Sigmoid colon (tissue), 4 donors: ENCODE data around the gene ZNF774.
"Not testable (repeated sequence)": the region's sequence is repeated elsewhere in the genome, so short reads cannot be mapped to it uniquely, and the experiment has no call there.

Source experiments
- EP300 ChIP-seq, 4 donors: sonication (generic); formaldehyde crosslinking; IDR thresholded peaks; one replicate each; pipeline ENCODE4 v1.6.1; 2017; ENCODE audit warnings: antibody characterized with exemption in 4 of 4
- POLR2A ChIP-seq, 2 donors: fragments of 450-650 bp; IDR thresholded peaks; one replicate each; pipeline ENCODE4 v1.6.1; 2016; ENCODE audit warnings: antibody characterized with exemption in 2 of 2, mild to moderate bottlenecking in 2 of 2, moderate library complexity in 2 of 2
- POLR2AphosphoS5 ChIP-seq, 4 donors: sonication (generic); formaldehyde crosslinking; IDR thresholded peaks; one replicate each; pipeline ENCODE4 v1.6.1; 2017; ENCODE audit warnings: antibody characterized with exemption in 4 of 4
- TF ChIP-seq, protein P1 (sequence below), 4 experiments: fragments of 450-650 bp in 3 of 4; fragments of 200-600 bp in 1 of 4; IDR thresholded peaks; one replicate each; pipeline ENCODE4 v1.5.1; 2016 to 2019; ENCODE audit warnings: antibody characterized with exemption in 4 of 4, mild to moderate bottlenecking in 3 of 4, moderate library complexity in 2 of 4

DNA sequence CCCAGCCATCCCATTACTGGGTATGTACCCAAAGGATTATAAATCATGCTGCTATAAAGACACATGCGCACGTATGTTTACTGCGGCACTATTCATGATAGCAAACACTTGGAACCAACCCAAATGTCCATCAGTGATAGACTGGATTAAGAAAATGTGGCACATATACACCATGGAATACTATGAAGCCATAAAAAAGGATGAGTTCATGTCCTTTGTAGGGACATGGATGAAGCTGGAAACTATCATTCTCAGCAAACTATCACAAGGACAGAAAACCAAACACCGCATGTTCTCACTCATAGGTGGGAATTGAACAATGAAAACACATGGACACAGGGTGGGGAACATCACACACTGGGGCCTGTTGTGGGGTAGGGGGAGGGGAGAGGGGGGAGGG is 58.2 kb downstream of the ZNF774 start:
- TF ChIP-seq, protein P1, sequence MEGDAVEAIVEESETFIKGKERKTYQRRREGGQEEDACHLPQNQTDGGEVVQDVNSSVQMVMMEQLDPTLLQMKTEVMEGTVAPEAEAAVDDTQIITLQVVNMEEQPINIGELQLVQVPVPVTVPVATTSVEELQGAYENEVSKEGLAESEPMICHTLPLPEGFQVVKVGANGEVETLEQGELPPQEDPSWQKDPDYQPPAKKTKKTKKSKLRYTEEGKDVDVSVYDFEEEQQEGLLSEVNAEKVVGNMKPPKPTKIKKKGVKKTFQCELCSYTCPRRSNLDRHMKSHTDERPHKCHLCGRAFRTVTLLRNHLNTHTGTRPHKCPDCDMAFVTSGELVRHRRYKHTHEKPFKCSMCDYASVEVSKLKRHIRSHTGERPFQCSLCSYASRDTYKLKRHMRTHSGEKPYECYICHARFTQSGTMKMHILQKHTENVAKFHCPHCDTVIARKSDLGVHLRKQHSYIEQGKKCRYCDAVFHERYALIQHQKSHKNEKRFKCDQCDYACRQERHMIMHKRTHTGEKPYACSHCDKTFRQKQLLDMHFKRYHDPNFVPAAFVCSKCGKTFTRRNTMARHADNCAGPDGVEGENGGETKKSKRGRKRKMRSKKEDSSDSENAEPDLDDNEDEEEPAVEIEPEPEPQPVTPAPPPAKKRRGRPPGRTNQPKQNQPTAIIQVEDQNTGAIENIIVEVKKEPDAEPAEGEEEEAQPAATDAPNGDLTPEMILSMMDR (IDR thresholded peaks at IDR 0.05), result not testable (repeated sequence)
- not testable (repeated sequence) for TF ChIP-seq POLR2A, POLR2AphosphoS5, EP300 (IDR thresholded peaks at IDR 0.05)
